H9 (cell line): Measurements from ENCODE around the gene SCYL3. TPM values are rescaled to one million over a fixed set of nuclear protein-coding genes. Genes with fewer than 3 reads are reported as not detected.

Source experiments
- DNase-seq: peaks from one replicate; pipeline ENCODE4 v3.0.0-alpha.2; 2017
- H2AFZ ChIP-seq: one replicate; pipeline ENCODE4 v1.6.1; 2013; ENCODE audit warnings: mild to moderate bottlenecking, low read length, control low read depth, moderate library complexity
- H2AK5ac ChIP-seq: 2 replicates; pipeline ENCODE4 v1.6.1; 2013; ENCODE audit warnings: low read length, control low read depth, mixed read lengths; ENCODE audit not compliant: insufficient read length
- H2BK120ac ChIP-seq: one replicate; pipeline ENCODE4 v1.6.1; 2013; ENCODE audit warnings: low read depth, mild to moderate bottlenecking, low read length, control low read depth, inconsistent platforms; ENCODE audit not compliant: poor library complexity, severe bottlenecking
- H2BK12ac ChIP-seq: 2 replicates; pipeline ENCODE4 v1.6.1; 2013; ENCODE audit warnings: low read length, control low read depth, mixed read lengths, low read depth; ENCODE audit not compliant: insufficient read length
- H2BK15ac ChIP-seq: 2 replicates; pipeline ENCODE4 v1.6.1; 2013; ENCODE audit warnings: low read depth, low read length, control low read depth
- H2BK20ac ChIP-seq: one replicate; pipeline ENCODE4 v1.6.1; 2013; ENCODE audit warnings: low read depth, mild to moderate bottlenecking, low read length, control low read depth, inconsistent platforms; ENCODE audit not compliant: poor library complexity, severe bottlenecking
- H2BK5ac ChIP-seq: 2 replicates; pipeline ENCODE4 v1.6.1; 2013; ENCODE audit warnings: low read length, control low read depth, mixed read lengths; ENCODE audit not compliant: insufficient read length
- H3K14ac ChIP-seq: 2 replicates; pipeline ENCODE4 v1.6.1; 2013; ENCODE audit warnings: low read length, control low read depth; ENCODE audit not compliant: insufficient read depth
- H3K18ac ChIP-seq: 2 replicates; pipeline ENCODE4 v1.6.1; 2013; ENCODE audit warnings: low read depth, mild to moderate bottlenecking, mixed read lengths, low read length, control low read depth; ENCODE audit not compliant: insufficient read length
- H3K23ac ChIP-seq: 2 replicates; pipeline ENCODE4 v1.6.1; 2013; ENCODE audit warnings: low read length, control low read depth, mixed read lengths, low read depth; ENCODE audit not compliant: insufficient read length
- H3K23me2 ChIP-seq: 2 replicates; pipeline ENCODE4 v1.6.1; 2013; ENCODE audit warnings: low read depth, mild to moderate bottlenecking, mixed read lengths, low read length, control low read depth; ENCODE audit not compliant: insufficient read length, poor library complexity, severe bottlenecking
- H3K27ac ChIP-seq: 2 replicates; pipeline ENCODE4 v1.5.1; 2013; ENCODE audit warnings: low read length, control low read depth, mixed read lengths, low read depth; ENCODE audit not compliant: insufficient read length
- H3K27me3 ChIP-seq: 2 replicates; pipeline ENCODE4 v1.6.1; 2013; ENCODE audit warnings: low read length, control low read depth, inconsistent platforms; ENCODE audit not compliant: insufficient read depth
- H3K4ac ChIP-seq: 2 replicates; pipeline ENCODE4 v1.6.1; 2013; ENCODE audit warnings: low read depth, mild to moderate bottlenecking, control low read depth, inconsistent platforms, low read length, moderate library complexity
- H3K4me1 ChIP-seq: 2 replicates; pipeline ENCODE4 v1.6.1; 2013; ENCODE audit warnings: low read length, control low read depth, inconsistent platforms; ENCODE audit not compliant: insufficient read depth
- H3K4me2 ChIP-seq: 2 replicates; pipeline ENCODE4 v1.6.1; 2013; ENCODE audit warnings: low read length, control low read depth, mixed read lengths; ENCODE audit not compliant: insufficient read length, insufficient read depth
- H3K56ac ChIP-seq: 2 replicates; pipeline ENCODE4 v1.6.1; 2013; ENCODE audit warnings: low read depth, mild to moderate bottlenecking, mixed read lengths, low read length, control low read depth; ENCODE audit not compliant: insufficient read length
- H3K79me1 ChIP-seq: 2 replicates; pipeline ENCODE4 v1.6.1; 2013; ENCODE audit warnings: low read depth, mild to moderate bottlenecking, moderate library complexity, low read length, control low read depth, inconsistent platforms; ENCODE audit not compliant: insufficient read depth, poor library complexity, severe bottlenecking
- H3K79me2 ChIP-seq: 2 replicates; pipeline ENCODE4 v1.6.1; 2013; ENCODE audit warnings: low read length, control low read depth, inconsistent platforms; ENCODE audit not compliant: insufficient read depth
- H3K9ac ChIP-seq: 2 replicates; pipeline ENCODE4 v1.6.1; 2013; ENCODE audit warnings: low read length, control low read depth, mixed read lengths; ENCODE audit not compliant: insufficient read length; ENCODE audit errors: extremely low read depth
- H3K9me3 ChIP-seq: one replicate; pipeline ENCODE4 v1.6.1; 2013; ENCODE audit warnings: low read depth, low read length, inconsistent platforms; ENCODE audit not compliant: control insufficient read depth
- H3T11ph ChIP-seq: one replicate; pipeline ENCODE4 v1.6.1; 2013; ENCODE audit warnings: mild to moderate bottlenecking, low read length, control low read depth, inconsistent platforms
- H4K20me1 ChIP-seq: one replicate; pipeline ENCODE4 v1.6.1; 2013; ENCODE audit not compliant: control insufficient read depth, insufficient read length, insufficient read depth
- H4K5ac ChIP-seq: 2 replicates; pipeline ENCODE4 v1.6.1; 2013; ENCODE audit warnings: low read depth, mild to moderate bottlenecking, mixed read lengths, low read length, control low read depth; ENCODE audit not compliant: insufficient read length
- H4K8ac ChIP-seq: replicated peaks from 2 replicates; pipeline ENCODE4 v1.6.1; 2013; ENCODE audit warnings: low read length, control low read depth, mixed read lengths, low read depth; ENCODE audit not compliant: insufficient read length
- H4K91ac ChIP-seq: 2 replicates; pipeline ENCODE4 v1.6.1; 2013; ENCODE audit warnings: low read depth, mild to moderate bottlenecking, moderate library complexity, mixed read lengths, low read length, control low read depth; ENCODE audit not compliant: insufficient read length
- H3K27ac Mint-ChIP-seq, 3 experiments: 2 replicates in 2 of 3; 3 replicates in 1 of 3; pipeline ENCODE4 v1.8.0; 2020 to 2021; ENCODE audit warnings: mixed read lengths in 3 of 3, mild to moderate bottlenecking in 1 of 3, moderate library complexity in 1 of 3
- H3K27me3 Mint-ChIP-seq: 2 replicates; pipeline ENCODE4 v1.8.0; 2021; ENCODE audit warnings: low read depth, mild to moderate bottlenecking, moderate library complexity, mixed read lengths
- H3K36me3 Mint-ChIP-seq, 3 experiments: 2 replicates in 2 of 3; 3 replicates in 1 of 3; pipeline ENCODE4 v1.8.0; 2020 to 2021; ENCODE audit warnings: low read depth in 3 of 3, mixed read lengths in 3 of 3; ENCODE audit not compliant: insufficient read depth in 1 of 3
- H3K4me1 Mint-ChIP-seq, 2 experiments: 2 replicates each; pipeline ENCODE4 v1.8.0; 2020; ENCODE audit warnings: mixed read lengths in 2 of 2
- H3K4me3 Mint-ChIP-seq, 2 experiments: 2 replicates in 1 of 2; 3 replicates in 1 of 2; pipeline ENCODE4 v1.8.0; 2020 to 2021; ENCODE audit warnings: mild to moderate bottlenecking in 2 of 2, mixed read lengths in 2 of 2, moderate library complexity in 1 of 2
- H3K9me3 Mint-ChIP-seq, 2 experiments: 2 replicates in 1 of 2; 3 replicates in 1 of 2; pipeline ENCODE4 v1.8.0; 2020; ENCODE audit warnings: mild to moderate bottlenecking in 2 of 2, mixed read lengths in 2 of 2, moderate library complexity in 1 of 2
- CTCF ChIP-seq: fragments of 200-600 bp; sonication (generic); conservative IDR thresholded peaks from 3 replicates; pipeline ENCODE4 v1.8.0; 2021; ENCODE audit warnings: antibody characterized with exemption, mild to moderate bottlenecking
- WGBS: extraction: QIAGEN DNeasy Blood & Tissue Kit; methylation state at CpG from one replicate; pipeline ENCODE4 v1.1.7; 2013; ENCODE audit warnings: missing lambda C conversion rate, low lambda C conversion rate, mixed read lengths; ENCODE audit not compliant: insufficient read length; ENCODE audit errors: extremely low coverage; 5-methylcytosine and 5-hydroxymethylcytosine counted together
- total RNA-seq: library from RNA; stranded (reverse); gene quantifications from 2 replicates; pipeline ENCODE4 v1.2.1, GENCODE V29; 2021

Gene SCYL3
- total RNA-seq, 1 experiment from 2014 or later = 3.9 TPM

GRCh38 chr1:169849346-169850022 is 44.2 kb downstream of the SCYL3 start:
- Histone ChIP-seq H3K27ac (no peak overlapping the region), H2BK12ac (no peak overlapping the region), H2AFZ (no peak overlapping the region), H3K9me3 (no peaks in the 10 kb centered on the region), H3T11ph (no peak overlapping the region), H4K8ac (no peak overlapping the region), H3K27me3 (no peaks in the 10 kb centered on the region), H3K79me2 (no peaks in the 10 kb centered on the region), H3K79me1 (no peaks in the 10 kb centered on the region), H2BK5ac (no peak overlapping the region), H3K4me2 (no peak overlapping the region), H4K5ac (no peak overlapping the region), H2BK20ac (no peak overlapping the region), H4K91ac (no peak overlapping the region), H3K23ac (no peak overlapping the region), H3K4ac (no peak overlapping the region), H2BK15ac (no peak overlapping the region), H3K14ac (no peak overlapping the region), H2BK120ac (no peak overlapping the region), H2AK5ac (no peak overlapping the region), H3K56ac (no peak overlapping the region), H3K18ac (no peak overlapping the region), H3K23me2 (no peaks in the 10 kb centered on the region), H4K20me1 (no peaks in the 10 kb centered on the region), H3K4me1 (no peaks in the 10 kb centered on the region), H3K9ac (no peak overlapping the region)
- no peaks in the 10 kb centered on the region for H3K9me3 Mint-ChIP-seq
- H3K4me1 Mint-ChIP-seq = no peaks in the 10 kb centered on the region
- TF ChIP-seq CTCF = no peak
- H3K27ac Mint-ChIP-seq = no peak overlapping the region
- no peak overlapping the region for H3K4me3 Mint-ChIP-seq
- H3K27me3 Mint-ChIP-seq = no peaks in the 10 kb centered on the region
- DNase-seq = no peak
- peaks cover 19 to 72% (median 41%) of the 10 kb centered on the region in 3 experiments; a peak in 6 of 7 replicates for H3K36me3 Mint-ChIP-seq
- no CpG with 5 or more reads among the region's 5 CpGs for WGBS
